Lower lobe of right lung (tissue), 2 donors: ENCODE results near the gene MTCH2. TPM values are rescaled to one million over a fixed set of nuclear protein-coding genes. Genes with fewer than 3 reads are reported as not detected.

Source experiments
- ATAC-seq, 2 donors: fragments of 200-7000 bp; cut with Tn5 transposase; one replicate each; pipeline ENCODE4 v1.9.1; 2020 to 2022; ENCODE audit warnings: mild to moderate bottlenecking in 2 of 2, moderate library complexity in 2 of 2
- DNase-seq: peaks from one replicate; pipeline ENCODE4 v3.0.0-alpha.2; 2020
- H3K27ac ChIP-seq: fragments of 200-600 bp; one replicate; pipeline ENCODE4 v1.8.0; 2022
- H3K27me3 ChIP-seq: fragments of 200-600 bp; one replicate; pipeline ENCODE4 v1.8.0; 2022; ENCODE audit warnings: low read depth
- H3K36me3 ChIP-seq: fragments of 200-600 bp; one replicate; pipeline ENCODE4 v1.8.0; 2022; ENCODE audit warnings: mild to moderate bottlenecking
- H3K4me1 ChIP-seq: fragments of 200-600 bp; one replicate; pipeline ENCODE4 v1.8.0; 2022
- H3K4me3 ChIP-seq: fragments of 200-600 bp; one replicate; pipeline ENCODE4 v1.8.0; 2022; ENCODE audit warnings: mild to moderate bottlenecking
- H3K9me3 ChIP-seq: fragments of 200-600 bp; one replicate; pipeline ENCODE4 v1.8.0; 2022
- intact Hi-C: fragments of 100-400 bp; cut with DNase I; formaldehyde crosslinking; loops from one replicate; pipeline ENCODE4 v1.11.0; 2022
- total RNA-seq: library from RNA; stranded (reverse); fragmentation: NEBNext Ultra II Directional; extraction: Animal tissue kit (Norgen Biotek cat#: 25700); gene quantifications from one replicate; pipeline ENCODE4 v1.2.1, GENCODE V29; 2021
- TF ChIP-seq, protein P1 (sequence below): fragments of 200-600 bp; IDR thresholded peaks from one replicate; pipeline ENCODE4 v1.8.0; 2022; ENCODE audit warnings: antibody characterized with exemption, mild to moderate bottlenecking
- donor health status: DM: no; HTN: yes; CAD: no; lungs with severe emphysema.

Gene MTCH2
- total RNA-seq, 1 donor from 2014 or later: 53.1 TPM

DNA sequence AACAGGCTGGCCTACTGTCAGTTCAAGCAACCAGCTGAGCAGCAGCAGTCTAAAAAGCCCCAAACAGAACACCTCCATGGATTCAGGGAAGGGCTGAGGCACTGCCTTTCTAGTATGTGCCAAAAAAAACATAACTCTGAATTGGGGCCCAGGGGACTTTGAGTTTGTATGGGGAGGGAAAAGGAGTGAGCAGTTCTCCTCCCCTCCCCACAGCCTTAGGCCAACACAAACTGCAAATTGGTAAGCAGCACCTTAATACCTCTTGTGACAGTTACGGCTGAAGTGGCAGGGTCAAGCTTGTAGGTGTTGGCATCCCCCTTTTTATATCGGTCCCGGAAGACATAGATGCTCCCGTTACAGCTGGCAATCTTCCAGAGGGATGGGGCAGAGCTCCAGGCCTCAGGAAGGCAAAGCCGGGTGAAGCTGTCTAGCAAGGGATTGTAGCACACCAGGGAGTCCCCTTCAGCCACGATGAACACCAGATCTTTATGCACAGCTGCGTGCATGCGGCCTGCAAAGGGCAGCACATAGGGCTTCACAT is 69.6 kb downstream of the MTCH2 start:
- intact Hi-C loops: no loop called here

DNA sequence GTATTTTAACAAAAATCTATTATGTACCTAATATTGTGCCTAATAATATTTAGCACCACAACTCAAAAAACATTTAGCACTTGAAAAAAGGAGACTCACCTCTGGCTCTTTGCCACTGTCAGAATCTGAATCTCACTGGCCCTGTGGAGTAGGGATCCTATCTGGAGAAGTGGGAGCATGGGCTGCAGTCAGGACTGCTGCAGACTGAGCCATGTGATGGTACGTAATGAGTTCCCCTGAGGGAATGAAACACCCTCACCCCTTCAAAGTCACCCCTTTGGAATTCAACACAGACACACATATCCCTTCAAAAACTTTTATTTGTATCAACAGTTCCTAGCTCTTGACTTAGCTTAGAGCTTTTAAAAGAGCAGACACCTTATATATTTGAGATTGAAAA is 70.5 kb downstream of the MTCH2 start:
- no peaks in the 10 kb centered on the region for H3K9me3 ChIP-seq
- no peak overlapping the region for H3K27ac ChIP-seq
- TF ChIP-seq, protein P1, sequence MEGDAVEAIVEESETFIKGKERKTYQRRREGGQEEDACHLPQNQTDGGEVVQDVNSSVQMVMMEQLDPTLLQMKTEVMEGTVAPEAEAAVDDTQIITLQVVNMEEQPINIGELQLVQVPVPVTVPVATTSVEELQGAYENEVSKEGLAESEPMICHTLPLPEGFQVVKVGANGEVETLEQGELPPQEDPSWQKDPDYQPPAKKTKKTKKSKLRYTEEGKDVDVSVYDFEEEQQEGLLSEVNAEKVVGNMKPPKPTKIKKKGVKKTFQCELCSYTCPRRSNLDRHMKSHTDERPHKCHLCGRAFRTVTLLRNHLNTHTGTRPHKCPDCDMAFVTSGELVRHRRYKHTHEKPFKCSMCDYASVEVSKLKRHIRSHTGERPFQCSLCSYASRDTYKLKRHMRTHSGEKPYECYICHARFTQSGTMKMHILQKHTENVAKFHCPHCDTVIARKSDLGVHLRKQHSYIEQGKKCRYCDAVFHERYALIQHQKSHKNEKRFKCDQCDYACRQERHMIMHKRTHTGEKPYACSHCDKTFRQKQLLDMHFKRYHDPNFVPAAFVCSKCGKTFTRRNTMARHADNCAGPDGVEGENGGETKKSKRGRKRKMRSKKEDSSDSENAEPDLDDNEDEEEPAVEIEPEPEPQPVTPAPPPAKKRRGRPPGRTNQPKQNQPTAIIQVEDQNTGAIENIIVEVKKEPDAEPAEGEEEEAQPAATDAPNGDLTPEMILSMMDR: no peak
- ATAC-seq (no peak), DNase-seq (no peak)
- peaks cover 24% of the 10 kb centered on the region for H3K4me1 ChIP-seq
- no peak overlapping the region for H3K4me3 ChIP-seq
- H3K27me3 ChIP-seq: no peaks in the 10 kb centered on the region
- peaks cover 83% of the 10 kb centered on the region for H3K36me3 ChIP-seq
- intact Hi-C loops: no loop called here

More for the DNA sequence above, 69.6 kb downstream of the MTCH2 start:
- H3K36me3 ChIP-seq: peaks cover 92% of the 10 kb centered on the region
- TF ChIP-seq, protein P1: no peak
- no peaks in the 10 kb centered on the region for H3K9me3 ChIP-seq
- no peaks in the 10 kb centered on the region for H3K27me3 ChIP-seq
- H3K27ac ChIP-seq: no peak overlapping the region
- peaks cover 28% of the 10 kb centered on the region for H3K4me1 ChIP-seq
- H3K4me3 ChIP-seq: no peak overlapping the region
- DNase-seq: peak; percentile 12
- ATAC-seq: no peak

DNA sequence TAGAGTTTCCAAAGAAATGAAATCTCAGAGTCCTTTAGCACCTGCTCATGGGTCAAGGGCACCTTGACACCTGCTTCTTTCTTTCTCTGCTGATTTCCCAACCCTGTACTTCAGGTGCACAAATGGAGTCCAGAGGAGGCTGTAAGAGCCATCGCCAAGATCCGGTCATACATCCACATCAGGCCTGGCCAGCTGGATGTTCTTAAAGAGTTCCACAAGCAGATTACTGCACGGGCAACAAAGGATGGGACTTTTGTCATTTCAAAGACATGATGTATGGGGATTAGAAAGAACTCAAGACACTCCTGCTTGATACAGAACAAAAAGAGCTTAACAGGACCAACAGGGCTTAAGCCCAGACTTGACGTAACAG is 71.0 kb downstream of the MTCH2 start:
- H3K27me3 ChIP-seq: no peaks in the 10 kb centered on the region
- ATAC-seq (peak in 1 of 2 donors; percentile 10), DNase-seq (no peak)
- H3K4me3 ChIP-seq: no peak overlapping the region
- no peaks in the 10 kb centered on the region for H3K9me3 ChIP-seq
- TF ChIP-seq, protein P1: no peak
- H3K27ac ChIP-seq: peak overlapping the region; percentile 0
- H3K36me3 ChIP-seq: peaks cover 78% of the 10 kb centered on the region
- peaks cover 27% of the 10 kb centered on the region for H3K4me1 ChIP-seq
- intact Hi-C loops: no loop called here

DNA sequence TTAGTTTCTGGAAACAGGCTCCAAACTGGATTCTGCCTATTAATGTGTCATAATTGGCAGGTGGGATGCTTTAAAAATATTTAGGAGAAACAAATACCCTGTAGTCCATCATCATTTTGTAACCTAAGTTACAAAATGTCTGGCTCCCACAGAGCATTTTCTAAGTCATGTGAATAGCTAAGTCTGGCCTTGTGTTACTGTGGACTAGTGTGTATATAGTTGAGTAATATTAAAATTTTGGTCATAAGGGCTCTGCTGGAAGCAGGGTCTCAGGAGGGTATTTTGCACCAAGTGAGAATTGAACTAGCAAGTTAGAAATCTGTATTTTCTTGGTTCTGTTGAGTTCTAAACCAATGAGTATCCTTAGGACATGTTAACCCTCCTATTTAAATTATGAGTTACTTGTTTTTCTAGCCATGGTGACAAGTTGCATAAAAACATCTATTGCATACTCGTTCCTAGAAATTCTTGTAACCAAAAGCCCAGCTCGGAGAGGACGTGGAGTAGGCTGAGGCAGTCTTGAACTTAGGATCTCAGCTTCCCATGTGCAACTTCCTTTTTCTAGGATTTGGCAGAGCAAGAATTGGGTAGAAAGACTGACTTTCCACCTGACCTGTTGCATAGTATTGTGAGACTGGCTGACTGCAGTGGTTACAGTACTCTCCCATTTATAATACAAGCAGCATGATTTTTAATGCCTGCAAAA is 71.6 kb downstream of the MTCH2 start:
- peak overlapping the region; percentile 0 for H3K27ac ChIP-seq
- no peaks in the 10 kb centered on the region for H3K27me3 ChIP-seq
- DNase-seq (no peak), ATAC-seq (peak; percentile 65 to 68)
- H3K9me3 ChIP-seq: no peaks in the 10 kb centered on the region
- TF ChIP-seq, protein P1: no peak
- peaks cover 74% of the 10 kb centered on the region for H3K36me3 ChIP-seq
- peaks cover 32% of the 10 kb centered on the region for H3K4me1 ChIP-seq
- intact Hi-C loops: no loop called here
- H3K4me3 ChIP-seq: no peak overlapping the region

DNA sequence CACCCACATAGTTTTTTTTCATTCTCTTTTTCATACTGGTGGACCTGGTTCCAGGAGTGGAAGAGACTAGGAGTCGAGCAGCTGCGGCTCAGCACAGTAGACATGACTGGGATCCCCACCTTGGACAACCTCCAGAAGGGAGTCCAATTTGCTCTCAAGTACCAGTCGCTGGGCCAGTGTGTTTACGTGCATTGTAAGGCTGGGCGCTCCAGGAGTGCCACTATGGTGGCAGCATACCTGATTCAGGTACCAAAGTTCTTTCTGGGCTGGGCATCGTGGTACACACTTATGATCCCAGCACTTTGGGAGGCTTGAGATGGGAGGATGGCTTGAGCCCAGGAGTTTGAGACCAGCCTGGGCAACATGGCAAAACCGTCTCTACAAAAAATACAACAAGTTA is 72.7 kb downstream of the MTCH2 start:
- Histone ChIP-seq H3K4me1 (peaks cover 37% of the 10 kb centered on the region), H3K9me3 (no peaks in the 10 kb centered on the region), H3K27ac (no peak overlapping the region), H3K4me3 (no peak overlapping the region), H3K27me3 (no peaks in the 10 kb centered on the region), H3K36me3 (peaks cover 62% of the 10 kb centered on the region)
- DNase-seq (no peak), ATAC-seq (no peak)
- intact Hi-C loops: no loop called here
- TF ChIP-seq, protein P1: no peak

Other genes with a start within 250 kb of the MTCH2 start
- gene SLC39A13, start 234.0 kb downstream of the MTCH2 start, total RNA-seq: 48.0 TPM
- gene PSMC3, start 216.1 kb downstream of the MTCH2 start, total RNA-seq: 77.1 TPM
- 1.2 TPM for gene RAPSN, start 193.4 kb downstream of the MTCH2 start, total RNA-seq
- gene CELF1, start 89.4 kb downstream of the MTCH2 start, total RNA-seq: 105 TPM
- 78.1 TPM for gene PTPMT1, start 77.0 kb downstream of the MTCH2 start, total RNA-seq
- gene KBTBD4, start 63.6 kb downstream of the MTCH2 start, total RNA-seq: 13.4 TPM
- gene NDUFS3, start 63.5 kb downstream of the MTCH2 start, total RNA-seq: 79.0 TPM
- gene FAM180B, start 55.9 kb downstream of the MTCH2 start, total RNA-seq: 0.53 TPM
- 1.3 TPM for gene C1QTNF4, start 48.1 kb downstream of the MTCH2 start, total RNA-seq
- gene AGBL2, start 72.8 kb upstream of the MTCH2 start, total RNA-seq: 6.0 TPM
- gene FNBP4, start 124.8 kb upstream of the MTCH2 start, total RNA-seq: 87.3 TPM
- 43.3 TPM for gene NUP160, start 205.8 kb upstream of the MTCH2 start, total RNA-seq